Activated T-cell treated with anti-CD3 and anti-CD28 coated beads for 4 hours (primary cell): ENCODE results near the gene ALDH7A1.
"Not testable (repeated sequence)": the region's sequence is repeated elsewhere in the genome, so short reads cannot be mapped to it uniquely, and the experiment has no call there.

ENCODE experiments used
- DNase-seq: peaks from one replicate; pipeline ENCODE4 v3.0.0-alpha.2; 2020

The ALDH7A1 gene

GRCh38 chr5:126531543-126532120 is 63.4 kb downstream of the ALDH7A1 start:
- no peak for DNase-seq

GRCh38 chr5:126527892-126528291 is 67.1 kb downstream of the ALDH7A1 start:
- no peak for DNase-seq

- DNase-seq: no peak
Measured at GRCh38 chr5:126527158-126527557, 67.9 kb downstream of the ALDH7A1 start.

- no peak for DNase-seq
Measured at GRCh38 chr5:126526493-126526892, 68.5 kb downstream of the ALDH7A1 start.

GRCh38 chr5:126525630-126526245 is 69.3 kb downstream of the ALDH7A1 start:
- DNase-seq: no peak

GRCh38 chr5:126523818-126524510 is 71.1 kb downstream of the ALDH7A1 start:
- DNase-seq: no peak

- no peak for DNase-seq
Measured at GRCh38 chr5:126521130-126521529, 73.9 kb downstream of the ALDH7A1 start.

GRCh38 chr5:126520593-126520953 is 74.4 kb downstream of the ALDH7A1 start:
- no peak for DNase-seq

GRCh38 chr5:126519637-126520592 is 75.1 kb downstream of the ALDH7A1 start:
- no peak for DNase-seq

- DNase-seq: not testable (repeated sequence)
Measured at GRCh38 chr5:126519223-126519622, 75.8 kb downstream of the ALDH7A1 start.

GRCh38 chr5:126516852-126517251 is 78.2 kb downstream of the ALDH7A1 start:
- DNase-seq: no peak

GRCh38 chr5:126516133-126516532 is 78.9 kb downstream of the ALDH7A1 start:
- DNase-seq: no peak

GRCh38 chr5:126515337-126515736 is 79.7 kb downstream of the ALDH7A1 start:
- no peak for DNase-seq

GRCh38 chr5:126514558-126515141 is 80.4 kb downstream of the ALDH7A1 start:
- DNase-seq: no peak

- no peak for DNase-seq
Measured at GRCh38 chr5:126514131-126514557, 80.9 kb downstream of the ALDH7A1 start.

GRCh38 chr5:126513703-126514102 is 81.3 kb downstream of the ALDH7A1 start:
- no peak for DNase-seq

GRCh38 chr5:126513302-126513701 is 81.7 kb downstream of the ALDH7A1 start:
- DNase-seq: no peak

- no peak for DNase-seq
Measured at GRCh38 chr5:126512451-126512850, 82.6 kb downstream of the ALDH7A1 start.

GRCh38 chr5:126511961-126512360 is 83.1 kb downstream of the ALDH7A1 start:
- DNase-seq: no peak

- no peak for DNase-seq
Measured at GRCh38 chr5:126509339-126509738, 85.7 kb downstream of the ALDH7A1 start.

- no peak for DNase-seq
Measured at GRCh38 chr5:126508962-126509279, 86.1 kb downstream of the ALDH7A1 start.

- no peak for DNase-seq
Measured at GRCh38 chr5:126508251-126508961, 86.6 kb downstream of the ALDH7A1 start.
